Putamen (tissue), 1 donor: ENCODE results near the gene SLC5A11.
A peak's percentile ranks its signal among the peaks of the same experiment; 100 is the strongest.
"Not testable (repeated sequence)": the region's sequence is repeated elsewhere in the genome, so short reads cannot be mapped to it uniquely, and the experiment has no call there.

Experiments
- DNase-seq: peaks from one replicate; pipeline ENCODE4 v3.0.0-alpha.2; 2016; ENCODE audit warnings: low spot score

SLC5A11 gene

DNA sequence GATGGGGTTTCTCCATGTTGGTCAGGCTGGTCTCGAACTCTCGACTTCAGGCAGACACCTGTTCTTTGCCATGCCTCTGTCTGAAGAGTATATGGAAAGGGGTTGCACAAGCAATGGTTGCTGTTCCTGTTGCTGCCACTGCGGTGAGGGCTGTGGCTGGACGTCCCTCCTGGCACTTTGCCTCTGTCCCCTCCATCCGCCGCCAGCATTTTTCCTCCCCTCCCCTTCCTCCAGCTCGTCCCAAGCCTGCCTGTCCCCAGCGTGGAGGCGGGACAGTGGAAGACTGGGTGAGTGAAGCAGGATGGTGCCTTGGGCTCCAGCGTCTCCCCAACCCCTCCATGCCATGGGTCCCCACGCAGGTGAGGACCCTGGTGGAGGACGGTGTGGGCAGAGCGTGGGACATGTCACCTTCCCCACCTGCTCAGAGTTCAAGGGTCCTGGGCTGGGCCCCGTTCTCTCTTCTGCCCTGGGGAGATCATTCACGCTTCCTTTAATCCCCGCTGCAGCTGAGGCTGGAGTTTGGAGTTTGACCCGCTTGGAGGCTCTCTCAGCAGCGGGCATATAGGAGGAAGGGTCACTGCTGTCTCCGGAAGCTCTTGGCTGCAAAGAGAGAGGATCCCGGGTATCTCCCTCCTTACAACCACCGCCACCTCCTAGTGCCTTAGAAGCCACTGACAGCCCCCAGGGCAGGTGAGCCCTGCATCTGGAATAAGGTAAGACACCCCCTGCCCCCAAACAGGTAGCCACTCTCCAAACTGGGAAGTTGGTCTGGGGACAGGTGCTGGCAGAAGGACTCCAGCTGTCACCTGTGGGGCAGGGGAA, at the start of gene SLC5A11:
Gene SLC5A11, plus strand, starts transcription at position 238 of the 822 bp plus-strand sequence. CDS start 12,681 bp downstream, outside the sequence.
- peak; percentile 55 for DNase-seq

GRCh38 chr16:24800586-24800985, 45.2 kb upstream of the SLC5A11 start:
- DNase-seq, result no peak

- DNase-seq, result no peak
Observed at GRCh38 chr16:24801761-24802302, 43.9 kb upstream of the SLC5A11 start.

DNA sequence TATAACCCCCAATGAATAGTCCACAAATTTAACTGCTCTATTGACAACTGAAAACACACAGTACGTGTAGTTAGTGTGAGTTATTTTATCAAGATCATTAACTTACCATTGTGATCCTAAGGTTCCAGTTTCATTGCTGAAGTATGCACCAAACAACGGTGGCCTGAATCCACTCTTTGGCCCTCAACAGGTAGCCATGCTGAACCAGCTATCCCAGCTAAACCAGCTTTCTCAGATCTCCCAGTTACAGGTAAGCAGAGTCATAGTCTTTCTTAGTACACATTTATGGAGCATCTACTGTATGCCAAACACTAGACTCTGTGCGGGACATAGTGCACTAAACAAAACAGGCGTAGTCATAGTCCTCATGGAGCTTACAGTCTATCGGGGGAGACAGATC, 40.3 kb upstream of the SLC5A11 start:
- no peak for DNase-seq

DNA sequence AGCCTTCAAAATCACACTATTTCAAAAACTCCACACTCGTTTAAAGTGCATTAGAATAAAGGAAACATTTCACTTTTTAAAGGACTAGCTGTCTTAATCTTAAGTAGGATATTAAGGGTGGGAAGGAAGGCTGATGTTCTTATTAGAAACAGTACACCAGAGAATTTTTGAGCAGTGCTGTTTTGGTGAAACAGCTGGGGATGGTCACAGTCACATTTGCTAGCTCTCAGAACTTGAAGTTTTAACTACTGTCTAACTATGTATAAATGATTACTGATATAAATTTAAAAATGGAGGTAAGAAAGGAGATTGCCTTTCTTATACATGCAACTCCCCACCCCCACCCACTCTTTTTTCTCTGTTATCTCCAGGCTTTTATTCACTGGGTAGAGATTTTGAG, 38.5 kb upstream of the SLC5A11 start:
- DNase-seq, result no peak

GRCh38 chr16:24810951-24811843, 34.6 kb upstream of the SLC5A11 start:
- DNase-seq, result no peak

- DNase-seq, result not testable (repeated sequence)
Observed at GRCh38 chr16:24812813-24813212, 33.0 kb upstream of the SLC5A11 start.

DNA sequence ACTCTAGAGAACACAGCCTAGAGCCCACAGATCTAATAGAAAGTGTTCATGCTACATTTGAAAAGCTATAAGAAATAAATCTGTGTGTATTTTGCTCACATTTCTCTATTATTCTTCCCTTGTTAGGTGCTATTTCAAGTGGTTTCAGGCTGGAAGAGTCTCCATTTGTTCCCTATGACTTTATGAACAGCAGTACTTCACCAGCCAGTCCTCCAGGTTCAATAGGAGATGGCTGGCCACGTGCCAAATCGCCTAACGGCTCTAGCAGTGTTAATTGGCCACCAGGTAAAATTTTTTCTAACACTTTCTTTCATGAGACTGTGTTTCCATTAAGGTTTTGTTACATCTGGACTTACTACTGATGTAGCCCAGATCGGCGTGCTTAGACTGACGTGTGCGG, 30.7 kb upstream of the SLC5A11 start:
- no peak for DNase-seq

DNA sequence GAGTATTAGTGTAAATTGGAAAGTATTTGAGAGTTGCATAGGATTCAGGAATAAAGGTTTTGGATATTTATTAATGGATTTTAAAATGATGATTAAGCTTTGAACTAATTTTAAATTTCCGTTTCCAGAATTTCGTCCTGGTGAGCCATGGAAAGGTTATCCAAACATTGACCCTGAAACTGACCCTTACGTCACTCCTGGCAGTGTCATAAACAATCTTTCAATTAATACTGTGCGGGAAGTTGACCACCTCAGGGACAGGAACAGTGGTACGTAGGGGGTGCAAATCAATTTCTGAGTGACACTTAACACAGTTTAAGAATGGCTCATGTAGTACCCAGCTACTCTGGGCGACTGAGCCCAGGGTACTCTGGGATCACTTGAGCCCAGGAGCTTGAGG, 29.1 kb upstream of the SLC5A11 start:
- DNase-seq, result no peak

DNA sequence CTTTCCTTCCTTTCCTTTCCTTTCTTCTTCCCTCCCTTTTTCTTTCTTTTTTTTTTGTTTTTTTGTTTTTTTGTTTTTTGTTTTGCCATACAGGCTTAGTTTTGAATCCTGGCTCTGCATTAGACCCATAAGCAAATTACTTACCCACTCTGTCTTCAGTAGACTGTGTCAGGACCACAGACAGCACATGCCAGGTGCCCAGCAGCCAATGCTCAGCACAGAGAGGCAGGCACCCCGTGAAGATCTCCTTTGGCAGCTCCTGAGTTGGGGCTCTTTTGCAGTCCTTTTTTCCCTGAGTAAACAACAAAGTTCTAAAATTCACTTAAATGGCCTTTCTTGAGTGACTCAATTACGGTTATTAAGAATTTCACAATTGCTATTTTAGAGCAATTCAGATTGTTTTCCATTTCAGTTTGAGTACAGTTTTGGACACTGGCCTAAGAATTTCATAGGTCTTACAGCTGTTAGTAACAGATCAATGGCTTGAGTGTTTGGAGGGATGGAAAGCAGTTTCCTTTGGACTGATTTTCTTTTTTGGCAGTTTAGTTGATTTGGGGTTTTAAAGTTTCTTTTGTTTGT, 26.2 kb upstream of the SLC5A11 start:
- no peak for DNase-seq

GRCh38 chr16:24820522-24820921, 25.2 kb upstream of the SLC5A11 start:
- no peak for DNase-seq

GRCh38 chr16:24821129-24821528, 24.6 kb upstream of the SLC5A11 start:
- no peak for DNase-seq

- DNase-seq, result no peak
Observed at GRCh38 chr16:24822542-24822941, 23.2 kb upstream of the SLC5A11 start.

- no peak for DNase-seq
Observed at GRCh38 chr16:24822974-24823373, 22.8 kb upstream of the SLC5A11 start.

DNA sequence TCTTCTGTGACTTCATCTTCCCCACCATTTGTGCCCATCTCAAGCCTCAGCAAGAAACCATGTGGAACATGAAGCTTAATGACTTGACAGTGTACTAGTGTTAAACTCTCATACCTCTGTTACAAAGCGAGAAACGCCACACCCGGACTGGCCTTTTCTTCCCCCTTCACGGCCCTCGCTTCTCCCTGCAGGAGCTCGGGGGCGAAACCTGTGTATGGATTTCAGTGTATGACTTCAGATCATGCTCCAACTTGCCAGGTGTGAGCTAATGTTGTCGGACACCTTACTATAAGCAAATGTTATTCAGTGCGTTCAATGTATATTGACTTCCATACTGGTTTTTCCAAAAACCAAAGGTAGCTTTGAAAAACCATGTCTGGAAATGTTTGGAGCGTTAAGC, 20.1 kb upstream of the SLC5A11 start:
- DNase-seq, result no peak

DNA sequence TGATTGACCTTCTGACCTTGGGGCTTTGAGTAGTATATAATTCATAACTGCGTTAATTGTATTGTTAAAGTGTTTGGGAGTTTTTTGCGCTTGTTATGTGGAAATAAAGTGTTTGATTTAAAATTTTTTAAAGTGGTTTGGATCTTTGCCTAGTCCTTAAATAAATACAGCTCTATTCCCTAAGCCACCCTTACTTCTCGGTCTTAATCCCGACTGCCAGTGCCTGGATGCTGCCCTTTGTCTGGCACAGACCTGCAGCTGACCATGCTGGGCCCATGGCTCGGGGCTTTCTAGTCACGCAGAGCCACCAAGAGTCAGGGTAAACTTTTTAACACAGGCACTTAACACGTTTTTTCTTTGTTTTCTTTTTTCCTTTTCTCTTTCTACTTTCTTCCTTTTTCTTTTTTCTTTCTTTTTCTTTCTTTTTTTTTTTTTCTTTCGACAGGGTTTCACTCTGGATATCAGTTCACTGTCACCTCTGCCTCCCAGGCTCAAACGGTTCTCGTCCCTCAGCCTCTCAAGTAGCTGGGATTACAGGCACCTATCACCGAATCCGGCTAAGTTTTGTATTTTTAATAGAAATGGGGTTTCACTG, 19.6 kb upstream of the SLC5A11 start:
- no peak for DNase-seq

- no peak for DNase-seq
Observed at GRCh38 chr16:24826817-24827566, 18.8 kb upstream of the SLC5A11 start.

- no peak for DNase-seq
Observed at GRCh38 chr16:24829153-24829552, 16.6 kb upstream of the SLC5A11 start.

- no peak for DNase-seq
Observed at GRCh38 chr16:24833352-24833751, 12.4 kb upstream of the SLC5A11 start.

GRCh38 chr16:24834459-24835335, 11.1 kb upstream of the SLC5A11 start:
- DNase-seq, result peak; percentile 52
